Activated T-cell treated with anti-CD3 and anti-CD28 coated beads, Interleukin-2, amount 50 U/mL, for 72 hours (primary cell): Measurements from ENCODE around the gene GSTA5. TPM values are rescaled to one million over a fixed set of nuclear protein-coding genes. Genes with fewer than 3 reads are reported as not detected.
A peak's percentile ranks its signal among the peaks of the same experiment; 100 is the strongest.
"Not testable (repeated sequence)": the region's sequence is repeated elsewhere in the genome, so short reads cannot be mapped to it uniquely, and the experiment has no call there.

Experiments
- ATAC-seq, 2 donors: fragments of 150-1000 bp; cut with Tn5 transposase; replicated peaks in 1 of 2; 2 replicates each; pipeline ENCODE4 v1.10.0; 2021; ENCODE audit warnings: moderate library complexity in 2 of 2, mild to moderate bottlenecking in 1 of 2
- DNase-seq, 2 donors: peaks; one replicate each; pipeline ENCODE4 v3.0.0; 2021 to 2022; ENCODE audit warnings: mixed read lengths in 1 of 2
- H3K27ac Mint-ChIP-seq: one replicate; pipeline ENCODE4 v1.8.0; 2022; ENCODE audit warnings: mild to moderate bottlenecking, moderate library complexity, mixed read lengths
- H3K27me3 Mint-ChIP-seq: one replicate; pipeline ENCODE4 v1.8.0; 2022; ENCODE audit warnings: low read depth, mixed read lengths
- H3K36me3 Mint-ChIP-seq, 2 donors: one replicate each; pipeline ENCODE4 v1.8.0; 2022; ENCODE audit warnings: mixed read lengths in 2 of 2, mild to moderate bottlenecking in 1 of 2; ENCODE audit not compliant: insufficient read depth in 2 of 2
- H3K4me1 Mint-ChIP-seq: one replicate; pipeline ENCODE4 v1.8.0; 2022; ENCODE audit warnings: low read depth, mixed read lengths
- H3K4me3 Mint-ChIP-seq, 2 donors: one replicate each; pipeline ENCODE4 v1.8.0; 2022; ENCODE audit warnings: mild to moderate bottlenecking in 2 of 2, mixed read lengths in 2 of 2, moderate library complexity in 2 of 2
- H3K9me3 Mint-ChIP-seq, 2 donors: one replicate each; pipeline ENCODE4 v1.8.0; 2022; ENCODE audit warnings: mixed read lengths in 2 of 2
- total RNA-seq, 2 donors: library from RNA; stranded (reverse); gene quantifications; one replicate each; pipeline ENCODE4 v1.2.3, GENCODE V29; 2022

The GSTA5 gene
- not detected for total RNA-seq

GRCh38 chr6:52840763-52841585 lies at the start of gene GSTA5:
GSTA5 (minus strand) TSS chr6:52840813.
- Mint-ChIP-seq H3K27ac (no peak within 1 kb of the TSS), H3K4me3 (no peak within 1 kb of the TSS), H3K9me3 (no peaks in the 10 kb centered on the region), H3K36me3 (no peaks in the 10 kb centered on the region), H3K4me1 (peaks cover 10% of the 10 kb centered on the region), H3K27me3 (peaks cover 45% of the 10 kb centered on the region)
- ATAC-seq (no peak), DNase-seq (no peak)

- Mint-ChIP-seq H3K27me3 (peaks cover 8% of the 10 kb centered on the region), H3K4me1 (peaks cover 26% of the 10 kb centered on the region), H3K4me3 (no peak overlapping the region), H3K36me3 (no peaks in the 10 kb centered on the region), H3K27ac (no peak overlapping the region), H3K9me3 (no peaks in the 10 kb centered on the region)
- DNase-seq (no peak), ATAC-seq (peak in 1 of 2 donors; percentile 39)
Measured at GRCh38 chr6:52890018-52890417, 49.4 kb upstream of the GSTA5 start.

GRCh38 chr6:52887910-52888524 lies 47.4 kb upstream of the GSTA5 start:
- H3K27me3 Mint-ChIP-seq = peaks cover 8% of the 10 kb centered on the region
- H3K4me3 Mint-ChIP-seq = no peak overlapping the region
- no peaks in the 10 kb centered on the region for H3K36me3 Mint-ChIP-seq
- no peak overlapping the region for H3K27ac Mint-ChIP-seq
- ATAC-seq = peak; percentile 67 to 70
- H3K4me1 Mint-ChIP-seq = peaks cover 17% of the 10 kb centered on the region
- no peaks in the 10 kb centered on the region for H3K9me3 Mint-ChIP-seq
- DNase-seq = no peak

- ATAC-seq (peak; percentile 97 to 98), DNase-seq (peak; percentile 71 to 72)
- Mint-ChIP-seq H3K36me3 (no peaks in the 10 kb centered on the region), H3K9me3 (no peaks in the 10 kb centered on the region), H3K4me3 (peak overlapping the region; percentile 83 to 84), H3K27me3 (no peaks in the 10 kb centered on the region), H3K27ac (no peak overlapping the region), H3K4me1 (peaks cover 15% of the 10 kb centered on the region)
Measured at GRCh38 chr6:52881996-52882841, 41.6 kb upstream of the GSTA5 start.

GRCh38 chr6:52881662-52881995 lies 41.0 kb upstream of the GSTA5 start:
- no peak for ATAC-seq
- peak overlapping the region; percentile 83 to 84 for H3K4me3 Mint-ChIP-seq

GRCh38 chr6:52877786-52878185 lies 37.2 kb upstream of the GSTA5 start:
- H3K9me3 Mint-ChIP-seq = no peaks in the 10 kb centered on the region
- peaks cover 9% of the 10 kb centered on the region for H3K27me3 Mint-ChIP-seq
- ATAC-seq (no peak), DNase-seq (no peak)
- no peak overlapping the region for H3K4me3 Mint-ChIP-seq
- H3K36me3 Mint-ChIP-seq = no peaks in the 10 kb centered on the region
- H3K4me1 Mint-ChIP-seq = peaks cover 22% of the 10 kb centered on the region
- H3K27ac Mint-ChIP-seq = no peak overlapping the region

More at GRCh38 chr6:52881662-52881995, 41.0 kb upstream of the GSTA5 start:
- peaks cover 21% of the 10 kb centered on the region for H3K4me1 Mint-ChIP-seq
- H3K9me3 Mint-ChIP-seq = no peaks in the 10 kb centered on the region
- DNase-seq = no peak
- H3K36me3 Mint-ChIP-seq = no peaks in the 10 kb centered on the region
- H3K27ac Mint-ChIP-seq = peak overlapping the region; percentile 45
- H3K27me3 Mint-ChIP-seq = no peaks in the 10 kb centered on the region

- no peaks in the 10 kb centered on the region for H3K9me3 Mint-ChIP-seq
- peaks cover 9% of the 10 kb centered on the region for H3K27me3 Mint-ChIP-seq
- no peaks in the 10 kb centered on the region for H3K36me3 Mint-ChIP-seq
- ATAC-seq (peak; percentile 74 to 87), DNase-seq (no peak)
- no peak overlapping the region for H3K27ac Mint-ChIP-seq
- H3K4me3 Mint-ChIP-seq = no peak overlapping the region
- H3K4me1 Mint-ChIP-seq = peaks cover 18% of the 10 kb centered on the region
Measured at GRCh38 chr6:52877168-52877567, 36.6 kb upstream of the GSTA5 start.

- no peak for ATAC-seq
- DNase-seq = no peak
- peaks cover 18% of the 10 kb centered on the region for H3K27me3 Mint-ChIP-seq
- no peak overlapping the region for H3K27ac Mint-ChIP-seq
- no peak overlapping the region for H3K4me3 Mint-ChIP-seq
- peaks cover 13% of the 10 kb centered on the region for H3K4me1 Mint-ChIP-seq
- no peaks in the 10 kb centered on the region for H3K36me3 Mint-ChIP-seq
- H3K9me3 Mint-ChIP-seq = no peaks in the 10 kb centered on the region
Measured at GRCh38 chr6:52876056-52876787, 35.6 kb upstream of the GSTA5 start.

GRCh38 chr6:52872031-52872430 lies 31.4 kb upstream of the GSTA5 start:
- Mint-ChIP-seq H3K27ac (no peak overlapping the region), H3K4me1 (peaks cover 6% of the 10 kb centered on the region), H3K4me3 (no peak overlapping the region), H3K27me3 (peaks cover 18% of the 10 kb centered on the region), H3K9me3 (no peaks in the 10 kb centered on the region), H3K36me3 (no peaks in the 10 kb centered on the region)
- ATAC-seq (no peak), DNase-seq (no peak)

- H3K36me3 Mint-ChIP-seq = no peaks in the 10 kb centered on the region
- DNase-seq (no peak), ATAC-seq (no peak)
- no peak overlapping the region for H3K4me3 Mint-ChIP-seq
- H3K27ac Mint-ChIP-seq = no peak overlapping the region
- H3K4me1 Mint-ChIP-seq = peaks cover 1% of the 10 kb centered on the region
- peaks cover 18% of the 10 kb centered on the region for H3K27me3 Mint-ChIP-seq
- H3K9me3 Mint-ChIP-seq = no peaks in the 10 kb centered on the region
Measured at GRCh38 chr6:52871621-52872020, 31.0 kb upstream of the GSTA5 start.

GRCh38 chr6:52870335-52871091 lies 29.9 kb upstream of the GSTA5 start:
- H3K27ac Mint-ChIP-seq, H3K4me3 Mint-ChIP-seq, H3K36me3 Mint-ChIP-seq, H3K4me1 Mint-ChIP-seq, H3K9me3 Mint-ChIP-seq, DNase-seq, ATAC-seq: not testable (repeated sequence)
- peaks cover 18% of the 10 kb centered on the region for H3K27me3 Mint-ChIP-seq

- H3K27me3 Mint-ChIP-seq = peaks cover 16% of the 10 kb centered on the region
- not testable (repeated sequence) for DNase-seq, H3K4me3 Mint-ChIP-seq, H3K36me3 Mint-ChIP-seq, ATAC-seq, H3K9me3 Mint-ChIP-seq, H3K4me1 Mint-ChIP-seq, H3K27ac Mint-ChIP-seq
Measured at GRCh38 chr6:52868899-52869298, 28.3 kb upstream of the GSTA5 start.
